H1 (cell line): Measurements from ENCODE around the gene DOCK8. TPM values are rescaled to one million over a fixed set of nuclear protein-coding genes. Genes with fewer than 3 reads are reported as not detected.
"Not testable (repeated sequence)": the region's sequence is repeated elsewhere in the genome, so short reads cannot be mapped to it uniquely, and the experiment has no call there.

Experiments
- CTCF ChIA-PET: fragments of 300-600 bp; sonication (Branson Sonifier 250); formaldehyde crosslinking; loops from one replicate; lab custom pipeline; 2021; ENCODE audit not compliant: partially characterized antibody; lab: Charles Lee
- POLR2A ChIA-PET: fragments of 300-600 bp; sonication (Branson Sonifier 250); formaldehyde crosslinking; loops from one replicate; lab custom pipeline; 2021; ENCODE audit warnings: inconsistent platforms; ENCODE audit not compliant: partially characterized antibody; lab: Charles Lee
- DNase-seq, 2 experiments: peaks; one replicate each; pipeline versions ENCODE4 v3.0.0 to v3.0.0-alpha.2; 2010 to 2022; ENCODE audit warnings: low spot score in 2 of 2, low read depth in 1 of 2, mixed read lengths in 1 of 2
- FAIRE-seq: peaks from 2 replicates; lab custom pipeline; 2011; peaks lifted over from hg19 to GRCh38; lab: Jason Lieb, UNC
- H2AFZ ChIP-seq: 2 replicates; pipeline ENCODE4 v1.8.1; 2012; ENCODE audit warnings: low read length, inconsistent platforms
- H2AK5ac ChIP-seq: 2 replicates; pipeline ENCODE4 v1.6.1; 2013; ENCODE audit warnings: low read depth, low read length
- H2BK120ac ChIP-seq: replicated peaks from 2 replicates; pipeline ENCODE3; 2013; ENCODE audit warnings: low read depth, low read length, inconsistent platforms
- H2BK12ac ChIP-seq: 2 replicates; pipeline ENCODE4 v1.6.1; 2013; ENCODE audit warnings: low read depth, low read length
- H2BK15ac ChIP-seq: 2 replicates; pipeline ENCODE4 v1.6.1; 2013; ENCODE audit warnings: low read length
- H2BK20ac ChIP-seq: 2 replicates; pipeline ENCODE4 v1.6.1; 2013; ENCODE audit warnings: low read length
- H2BK5ac ChIP-seq: 2 replicates; pipeline ENCODE4 v1.6.1; 2013; ENCODE audit warnings: low read depth, low read length
- H3K14ac ChIP-seq: 2 replicates; pipeline ENCODE4 v1.6.1; 2013; ENCODE audit warnings: inconsistent platforms; ENCODE audit not compliant: insufficient read length
- H3K18ac ChIP-seq: 2 replicates; pipeline ENCODE4 v1.6.1; 2013; ENCODE audit warnings: low read length; ENCODE audit errors: extremely low read depth
- H3K23ac ChIP-seq: 2 replicates; pipeline ENCODE4 v1.6.1; 2013; ENCODE audit warnings: inconsistent platforms; ENCODE audit not compliant: insufficient read length
- H3K23me2 ChIP-seq: 2 replicates; pipeline ENCODE4 v1.6.1; 2013; ENCODE audit warnings: low read depth, low read length
- H3K27ac ChIP-seq: 2 replicates; pipeline ENCODE4 v1.6.1; 2011; ENCODE audit warnings: low read depth, low read length, inconsistent platforms
- H3K27me3 ChIP-seq, 4 experiments: replicated peaks in 1 of 4; 1 replicate in 1 of 4; 2 replicates in 3 of 4; pipeline versions ENCODE4 v1.6.1 to v1.8.1; 2011 to 2013; ENCODE audit warnings: low read length in 3 of 4, mild to moderate bottlenecking in 3 of 4, inconsistent platforms in 2 of 4, mixed read lengths in 2 of 4, moderate library complexity in 1 of 4; ENCODE audit not compliant: control insufficient read depth in 3 of 4, insufficient read depth in 3 of 4; ENCODE audit errors: extremely low read depth in 1 of 4
- H3K36me3 ChIP-seq, 4 experiments: 2 replicates each; pipeline versions ENCODE4 v1.6.1 to v1.8.1; 2011 to 2013; ENCODE audit warnings: mild to moderate bottlenecking in 4 of 4, low read length in 3 of 4, moderate library complexity in 2 of 4, control low read depth in 1 of 4, inconsistent platforms in 1 of 4; ENCODE audit not compliant: insufficient read depth in 4 of 4, control insufficient read depth in 2 of 4
- H3K4ac ChIP-seq: replicated peaks from 2 replicates; pipeline ENCODE3; 2013; ENCODE audit warnings: low read length, low read depth, mixed read lengths, inconsistent platforms; ENCODE audit not compliant: insufficient read length
- H3K4me1 ChIP-seq, 4 experiments: replicated peaks in 1 of 4; 1 replicate in 1 of 4; 2 replicates in 3 of 4; pipeline versions ENCODE4 v1.6.1 to v1.8.1; 2011 to 2013; ENCODE audit warnings: low read length in 3 of 4, inconsistent platforms in 2 of 4, mixed read lengths in 1 of 4; ENCODE audit not compliant: insufficient read depth in 4 of 4, control insufficient read depth in 3 of 4
- H3K4me2 ChIP-seq, 2 experiments: 2 replicates each; pipeline versions ENCODE4 v1.6.1 to v1.8.1; 2011 to 2013; ENCODE audit warnings: low read depth in 2 of 2, low read length in 2 of 2, control low read depth in 1 of 2, inconsistent platforms in 1 of 2, mild to moderate bottlenecking in 1 of 2; ENCODE audit not compliant: insufficient read depth in 1 of 2
- H3K4me3 ChIP-seq, 4 experiments: fragments of 200-600, 300-600 bp in 1 of 4; sonication (generic), shearing (Covaris generic), sonication (Bioruptor Twin) in 1 of 4; 2 replicates each; pipeline versions ENCODE4 v1.5.1 to v1.8.1; 2011 to 2016; ENCODE audit warnings: low read length in 4 of 4, low read depth in 3 of 4, control low read depth in 2 of 4, inconsistent platforms in 2 of 4, mild to moderate bottlenecking in 2 of 4, mixed read lengths in 1 of 4, moderate library complexity in 1 of 4; ENCODE audit not compliant: insufficient read depth in 2 of 4; ENCODE audit errors: extremely low read depth in 1 of 4
- H3K56ac ChIP-seq: replicated peaks from 2 replicates; pipeline ENCODE3; 2013; ENCODE audit warnings: low read depth, mild to moderate bottlenecking, mixed read lengths, low read length, inconsistent platforms; ENCODE audit not compliant: insufficient read length
- H3K79me1 ChIP-seq: 2 replicates; pipeline ENCODE4 v1.6.1; 2013; ENCODE audit warnings: low read depth, low read length, control low read depth
- H3K79me2 ChIP-seq, 2 experiments: 2 replicates each; pipeline versions ENCODE4 v1.6.1 to v1.8.1; 2012 to 2013; ENCODE audit warnings: low read length in 2 of 2, mild to moderate bottlenecking in 2 of 2, inconsistent platforms in 1 of 2; ENCODE audit not compliant: insufficient read depth in 2 of 2, control insufficient read depth in 1 of 2
- H3K9ac ChIP-seq, 4 experiments: replicated peaks in 1 of 4; 1 replicate in 1 of 4; 2 replicates in 3 of 4; pipeline versions ENCODE4 v1.6.1 to v1.8.1; 2011 to 2013; ENCODE audit warnings: low read depth in 3 of 4, low read length in 3 of 4, control low read depth in 2 of 4, mild to moderate bottlenecking in 2 of 4, moderate library complexity in 2 of 4, inconsistent platforms in 1 of 4; ENCODE audit errors: extremely low read depth in 1 of 4
- H3K9me3 ChIP-seq, 2 experiments: 2 replicates each; pipeline versions ENCODE4 v1.6.1 to v1.8.1; 2012 to 2013; ENCODE audit warnings: mild to moderate bottlenecking in 2 of 2, moderate library complexity in 2 of 2, control low read depth in 1 of 2, inconsistent platforms in 1 of 2, low read depth in 1 of 2, low read length in 1 of 2, mixed read lengths in 1 of 2; ENCODE audit not compliant: insufficient read depth in 2 of 2
- H4K20me1 ChIP-seq, 2 experiments: replicated peaks in 1 of 2; 2 replicates each; pipeline versions ENCODE3 to v1.8.1; 2011 to 2013; ENCODE audit warnings: inconsistent platforms in 2 of 2, low read length in 2 of 2, mild to moderate bottlenecking in 1 of 2; ENCODE audit not compliant: insufficient read depth in 2 of 2, control insufficient read depth in 1 of 2
- H4K5ac ChIP-seq: 2 replicates; pipeline ENCODE4 v1.6.1; 2013; ENCODE audit warnings: low read length, low read depth, mixed read lengths, inconsistent platforms; ENCODE audit not compliant: insufficient read length
- H4K8ac ChIP-seq: 2 replicates; pipeline ENCODE4 v1.8.0; 2013; ENCODE audit warnings: mild to moderate bottlenecking, moderate library complexity, low read length, inconsistent platforms; ENCODE audit not compliant: insufficient read depth; ENCODE audit errors: extremely low read depth
- H4K91ac ChIP-seq: replicated peaks from 2 replicates; pipeline ENCODE3; 2013; ENCODE audit warnings: low read length, mixed read lengths, inconsistent platforms; ENCODE audit not compliant: insufficient read length
- WGBS, 2 experiments: shearing (Covaris generic) in 1 of 2; methylation state at CpG; one replicate each; pipeline versions ENCODE4 v1.1.6 to v1.1.7; 2013 to 2015; ENCODE audit warnings: low lambda C conversion rate in 2 of 2, mixed read lengths in 2 of 2, inconsistent platforms in 1 of 2, low coverage in 1 of 2, missing lambda C conversion rate in 1 of 2; ENCODE audit not compliant: insufficient replicate concordance in 2 of 2, insufficient coverage in 1 of 2, insufficient read length in 1 of 2; ENCODE audit errors: extremely low coverage in 1 of 2, missing lambda C conversion rate in 1 of 2; 5-methylcytosine and 5-hydroxymethylcytosine counted together
- polyA plus RNA-seq, 7 experiments: library from polyadenylated mRNA; depleted of rRNA in 3 of 7; stranded (reverse) in 5 of 7; unstranded in 2 of 7; fragments of >200 nt in 5 of 7; fragments of 200-250 nt in 2 of 7; gene quantifications; 1 replicate in 5 of 7; 2 replicates in 1 of 7; 4 replicates in 1 of 7; pipeline versions ENCODE4 v1.2.1 to v1.2.3, GENCODE V29; 2011 to 2013; ENCODE audit warnings: missing spikeins in 2 of 7, mixed read lengths in 2 of 7
- total RNA-seq: library from RNA; stranded (reverse); fragmentation: NEBNext Ultra II Directional; extraction: Animal tissue kit (Norgen Biotek cat#: 25700); gene quantifications from 2 replicates; pipeline ENCODE4 v1.2.1, GENCODE V29; 2021

DOCK8 gene
- total and polyA plus RNA-seq, 2 of the 8 experiments (the other 6 are each of a cell fraction or from before 2014, with no cell fraction given), result 0.57 to 2.0 TPM

DNA sequence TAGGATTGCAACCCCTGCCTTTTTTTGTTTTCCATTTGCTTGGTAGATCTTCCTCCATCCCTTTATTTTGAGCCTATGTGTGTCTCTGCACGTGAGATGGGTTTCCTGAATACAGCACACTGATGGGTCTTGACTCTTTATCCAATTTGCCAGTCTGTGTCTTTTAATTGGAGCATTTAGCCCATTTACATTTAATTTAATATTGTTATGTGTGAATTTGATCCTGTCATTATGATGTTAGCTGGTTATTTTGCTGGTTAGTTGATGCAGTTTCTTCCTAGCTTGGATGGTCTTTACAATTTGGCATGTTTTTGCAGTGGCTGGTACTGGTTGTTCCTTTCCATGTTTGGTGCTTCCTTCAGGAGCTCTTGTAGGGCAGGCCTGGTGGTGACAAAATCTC, 19.0 kb downstream of the DOCK8 start:
- H2BK15ac ChIP-seq, H3K79me1 ChIP-seq, H2AK5ac ChIP-seq, H4K20me1 ChIP-seq, H3K18ac ChIP-seq, H3K79me2 ChIP-seq, H3K23me2 ChIP-seq, H2BK20ac ChIP-seq, H3K4me3 ChIP-seq, H3K36me3 ChIP-seq, H2BK120ac ChIP-seq, H3K4me2 ChIP-seq, H4K5ac ChIP-seq, H4K8ac ChIP-seq, FAIRE-seq, H2BK12ac ChIP-seq, H2BK5ac ChIP-seq, POLR2A ChIA-PET, H2AFZ ChIP-seq, DNase-seq, H3K27me3 ChIP-seq, H3K4me1 ChIP-seq, H3K27ac ChIP-seq, H3K14ac ChIP-seq, H4K91ac ChIP-seq, H3K56ac ChIP-seq, H3K23ac ChIP-seq, H3K4ac ChIP-seq, H3K9ac ChIP-seq: not testable (repeated sequence)
- CTCF ChIA-PET, result interaction anchor here (0.6 kb wide), 1 partner anchor 274 kb away, joined by 3 read pairs; no protein-coding TSS in a partner anchor
- H3K9me3 ChIP-seq, result peaks cover 3 to 18% of the 10 kb centered on the region in 2 experiments; a peak in 3 of 4 replicates
- no CpG with 5 or more reads among the region's 1 CpG for WGBS, 2 experiments
